ENCODE measurements around the gene MRPL1. TPM values are rescaled to one million over a fixed set of nuclear protein-coding genes. Genes with fewer than 3 reads are reported as not detected.

MRPL1 gene
- total RNA-seq, 1 donor from 2014 or later, result 45.1 TPM

DNA sequence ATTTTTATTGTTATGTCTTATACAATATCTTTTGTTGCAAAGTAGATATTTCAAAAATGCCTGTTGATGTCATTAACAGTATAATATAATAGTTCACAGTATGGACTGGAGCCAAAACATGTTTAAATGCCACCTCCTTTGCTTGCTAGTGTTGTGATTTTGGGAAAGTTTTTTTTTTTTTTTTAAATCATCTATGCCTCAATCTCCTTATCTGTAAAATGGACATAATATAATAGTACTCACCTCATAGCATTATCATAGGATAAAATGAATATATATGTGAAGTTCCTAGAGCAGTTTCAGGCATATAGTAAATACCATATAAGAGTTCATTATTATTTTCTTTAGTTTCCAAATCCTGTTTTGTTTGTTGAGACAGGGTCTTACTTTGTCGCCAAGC is 18.3 kb upstream of the MRPL1 start:
- no peak overlapping the region for H3K4me3 Mint-ChIP-seq
- no peaks in the 10 kb centered on the region for H3K9me3 Mint-ChIP-seq
- TF ChIP-seq, protein P1, sequence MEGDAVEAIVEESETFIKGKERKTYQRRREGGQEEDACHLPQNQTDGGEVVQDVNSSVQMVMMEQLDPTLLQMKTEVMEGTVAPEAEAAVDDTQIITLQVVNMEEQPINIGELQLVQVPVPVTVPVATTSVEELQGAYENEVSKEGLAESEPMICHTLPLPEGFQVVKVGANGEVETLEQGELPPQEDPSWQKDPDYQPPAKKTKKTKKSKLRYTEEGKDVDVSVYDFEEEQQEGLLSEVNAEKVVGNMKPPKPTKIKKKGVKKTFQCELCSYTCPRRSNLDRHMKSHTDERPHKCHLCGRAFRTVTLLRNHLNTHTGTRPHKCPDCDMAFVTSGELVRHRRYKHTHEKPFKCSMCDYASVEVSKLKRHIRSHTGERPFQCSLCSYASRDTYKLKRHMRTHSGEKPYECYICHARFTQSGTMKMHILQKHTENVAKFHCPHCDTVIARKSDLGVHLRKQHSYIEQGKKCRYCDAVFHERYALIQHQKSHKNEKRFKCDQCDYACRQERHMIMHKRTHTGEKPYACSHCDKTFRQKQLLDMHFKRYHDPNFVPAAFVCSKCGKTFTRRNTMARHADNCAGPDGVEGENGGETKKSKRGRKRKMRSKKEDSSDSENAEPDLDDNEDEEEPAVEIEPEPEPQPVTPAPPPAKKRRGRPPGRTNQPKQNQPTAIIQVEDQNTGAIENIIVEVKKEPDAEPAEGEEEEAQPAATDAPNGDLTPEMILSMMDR (conservative IDR thresholded peaks at IDR 0.05), result no peak
- H3K27ac Mint-ChIP-seq (ENCODE audit: unreplicated experiment), result no peak overlapping the region
- no peaks in the 10 kb centered on the region for H3K36me3 Mint-ChIP-seq (ENCODE audit: low read depth)
- H3K4me1 Mint-ChIP-seq, result peaks cover 3% of the 10 kb centered on the region
- no peaks in the 10 kb centered on the region for H3K27me3 Mint-ChIP-seq (ENCODE audit: low read depth)
- no peak for DNase-seq (ENCODE audit: low read depth, low spot score)

DNA sequence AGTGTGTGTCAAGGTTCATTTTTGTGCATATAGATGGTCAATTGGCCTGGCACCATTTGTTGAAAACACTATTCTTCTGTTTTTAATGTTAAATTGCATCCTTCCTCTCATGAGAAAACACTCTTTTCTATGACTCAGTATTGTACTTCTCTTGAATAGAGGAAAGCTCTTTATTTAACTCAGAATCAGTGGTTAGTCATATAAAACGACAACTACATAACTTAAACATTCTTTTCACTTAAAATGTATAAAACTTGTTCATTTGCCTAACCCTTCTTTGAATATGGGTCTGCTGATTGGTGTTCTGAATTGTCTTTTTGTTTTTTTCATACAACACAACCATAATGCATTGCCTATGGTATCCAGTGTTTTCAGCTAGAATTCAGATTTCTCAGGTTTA is 17.2 kb upstream of the MRPL1 start:
- peaks cover 3% of the 10 kb centered on the region for H3K4me1 Mint-ChIP-seq
- H3K36me3 Mint-ChIP-seq (ENCODE audit: low read depth), result no peaks in the 10 kb centered on the region
- no peak overlapping the region for H3K27ac Mint-ChIP-seq (ENCODE audit: unreplicated experiment)
- no peak for DNase-seq (ENCODE audit: low read depth, low spot score)
- TF ChIP-seq, protein P1 (conservative IDR thresholded peaks at IDR 0.05), result no peak
- H3K9me3 Mint-ChIP-seq, result no peaks in the 10 kb centered on the region
- H3K4me3 Mint-ChIP-seq, result no peak overlapping the region
- H3K27me3 Mint-ChIP-seq (ENCODE audit: low read depth), result no peaks in the 10 kb centered on the region

DNA sequence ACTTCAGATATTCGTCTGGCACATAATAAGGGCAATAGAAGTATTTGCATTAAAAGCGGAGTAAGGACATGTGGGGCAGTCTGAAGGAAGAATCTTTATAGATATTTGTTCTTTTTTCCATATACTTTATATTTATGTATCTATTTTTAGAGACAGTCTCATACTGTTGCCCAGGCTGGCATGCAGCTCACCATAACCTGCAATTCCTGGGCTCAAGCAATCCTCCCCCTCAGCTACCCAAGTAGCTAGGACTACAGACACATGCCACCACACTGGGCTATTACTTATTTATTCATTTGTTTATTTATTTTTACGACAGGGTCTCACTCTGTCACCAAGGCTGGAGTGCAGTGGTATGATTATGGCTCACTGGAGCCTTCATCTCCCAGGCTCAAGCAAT is 16.7 kb upstream of the MRPL1 start:
- H3K27ac Mint-ChIP-seq (ENCODE audit: unreplicated experiment), result no peak overlapping the region
- no peaks in the 10 kb centered on the region for H3K9me3 Mint-ChIP-seq
- no peaks in the 10 kb centered on the region for H3K36me3 Mint-ChIP-seq (ENCODE audit: low read depth)
- H3K4me3 Mint-ChIP-seq, result no peak overlapping the region
- DNase-seq (ENCODE audit: low read depth, low spot score), result no peak
- TF ChIP-seq, protein P1 (conservative IDR thresholded peaks at IDR 0.05), result no peak
- H3K4me1 Mint-ChIP-seq, result peaks cover 3% of the 10 kb centered on the region
- H3K27me3 Mint-ChIP-seq (ENCODE audit: low read depth), result no peaks in the 10 kb centered on the region

DNA sequence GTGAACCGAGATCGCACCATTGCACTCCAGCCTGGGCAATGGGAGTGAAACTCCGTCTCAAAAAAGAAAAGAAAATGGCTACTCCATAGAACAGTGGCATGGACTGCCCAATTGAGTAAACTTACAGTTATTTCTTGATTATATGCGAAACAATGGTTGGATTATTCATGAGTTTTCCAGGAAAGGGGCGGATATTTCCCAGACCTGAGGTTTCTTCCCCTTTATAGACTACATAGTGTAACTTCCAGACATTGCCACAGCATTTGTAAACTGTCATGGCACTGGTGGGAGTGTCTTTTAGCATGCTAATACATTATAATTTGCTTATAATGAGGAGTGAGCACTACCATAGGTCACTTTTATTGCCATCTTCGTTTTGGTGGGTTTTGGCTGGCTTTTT is 14.1 kb upstream of the MRPL1 start:
- DNase-seq (ENCODE audit: low read depth, low spot score), result no peak
- no peak overlapping the region for H3K4me3 Mint-ChIP-seq
- H3K9me3 Mint-ChIP-seq, result no peaks in the 10 kb centered on the region
- H3K27ac Mint-ChIP-seq (ENCODE audit: unreplicated experiment), result no peak overlapping the region
- H3K36me3 Mint-ChIP-seq (ENCODE audit: low read depth), result no peaks in the 10 kb centered on the region
- TF ChIP-seq, protein P1 (conservative IDR thresholded peaks at IDR 0.05), result no peak
- no peaks in the 10 kb centered on the region for H3K4me1 Mint-ChIP-seq
- H3K27me3 Mint-ChIP-seq (ENCODE audit: low read depth), result no peaks in the 10 kb centered on the region

DNA sequence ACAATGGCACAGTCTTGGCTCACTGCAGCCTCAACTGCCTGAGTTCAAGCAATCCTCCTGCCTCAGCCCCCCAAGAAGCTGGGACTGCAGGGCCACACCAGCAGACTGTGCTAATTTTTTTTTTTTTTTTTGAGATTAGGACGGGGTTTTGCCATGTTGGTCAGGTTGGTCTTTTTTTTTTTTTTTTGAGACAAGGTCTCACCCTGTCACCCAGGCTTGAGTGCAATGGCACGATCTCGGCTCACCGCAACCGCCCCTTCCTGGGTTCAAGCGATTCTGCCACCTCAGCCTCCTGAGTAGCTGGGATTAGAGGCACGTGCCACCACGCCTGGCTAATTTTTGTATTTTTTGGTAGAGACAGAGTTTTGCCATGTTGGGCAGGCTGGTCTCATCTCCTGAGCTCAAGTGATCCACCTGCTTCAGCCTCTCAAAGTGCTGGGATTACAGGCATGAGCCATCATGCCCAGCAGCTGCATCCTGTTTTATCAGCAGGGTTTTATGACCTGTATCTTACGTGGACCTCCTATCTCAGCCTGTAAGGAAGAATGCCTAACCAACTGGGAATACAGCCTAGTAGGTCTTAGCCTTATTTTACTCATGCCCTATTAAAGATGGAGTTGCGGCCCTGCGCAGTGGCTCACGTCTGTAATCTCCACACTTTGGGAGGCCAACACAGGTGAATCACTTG is 13.2 kb upstream of the MRPL1 start:
- no peak for DNase-seq (ENCODE audit: low read depth, low spot score)
- TF ChIP-seq, protein P1 (conservative IDR thresholded peaks at IDR 0.05), result no peak
- H3K4me1 Mint-ChIP-seq, result no peaks in the 10 kb centered on the region
- H3K27me3 Mint-ChIP-seq (ENCODE audit: low read depth), result no peaks in the 10 kb centered on the region
- H3K36me3 Mint-ChIP-seq (ENCODE audit: low read depth), result no peaks in the 10 kb centered on the region
- no peaks in the 10 kb centered on the region for H3K9me3 Mint-ChIP-seq
- no peak overlapping the region for H3K4me3 Mint-ChIP-seq
- no peak overlapping the region for H3K27ac Mint-ChIP-seq (ENCODE audit: unreplicated experiment)
